NCI-H1092 treated with DMSO at 0.1 percent for 48 hours (cell line): ENCODE data around the gene BARHL1.
A peak's percentile ranks its signal among the peaks of the same experiment; 100 is the strongest.

Experiments
- DNase-seq: peaks from one replicate; lab custom pipeline; 2025; lab: John Stamatoyannopoulos, UW

BARHL1 gene

DNA sequence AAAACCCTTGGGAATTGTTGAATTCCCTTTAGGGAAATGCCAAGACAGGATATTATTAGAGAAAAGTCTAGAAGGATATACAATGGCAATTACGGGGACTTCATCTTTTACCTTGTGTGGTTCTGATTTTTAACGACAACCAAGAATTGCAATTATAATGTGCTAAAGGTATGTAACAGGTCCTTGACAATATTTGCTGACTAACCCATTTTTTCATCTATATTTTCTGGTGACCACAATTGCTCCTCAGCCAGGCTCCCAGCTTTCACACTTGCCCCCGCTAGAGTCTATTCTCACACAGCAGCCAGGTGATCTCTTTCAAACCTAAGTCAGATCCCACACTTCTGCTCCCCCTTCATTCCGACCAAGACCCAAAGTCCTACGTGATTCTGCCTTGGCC is 34.3 kb downstream of the BARHL1 start:
- no peak for DNase-seq

DNA sequence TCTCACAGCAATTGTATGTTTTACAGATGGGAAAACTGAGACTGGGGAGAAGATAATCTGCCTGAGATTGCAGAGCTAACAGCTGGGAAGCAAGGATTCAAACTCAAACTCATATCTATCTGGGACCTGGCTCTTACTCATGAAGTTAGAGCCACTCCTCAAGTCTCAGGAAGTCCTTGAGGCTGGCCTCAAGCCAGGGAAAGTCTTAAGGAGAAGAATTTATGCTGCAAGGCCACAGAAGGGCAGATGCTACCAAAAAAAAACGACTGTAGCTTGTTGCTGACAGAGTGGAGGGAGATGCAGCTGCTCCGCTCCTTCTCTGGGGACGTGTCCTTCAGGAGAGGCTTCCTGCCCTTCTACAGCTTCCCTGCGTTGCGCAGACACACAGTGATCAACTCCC is 39.8 kb downstream of the BARHL1 start:
- peak; percentile 29 for DNase-seq

DNA sequence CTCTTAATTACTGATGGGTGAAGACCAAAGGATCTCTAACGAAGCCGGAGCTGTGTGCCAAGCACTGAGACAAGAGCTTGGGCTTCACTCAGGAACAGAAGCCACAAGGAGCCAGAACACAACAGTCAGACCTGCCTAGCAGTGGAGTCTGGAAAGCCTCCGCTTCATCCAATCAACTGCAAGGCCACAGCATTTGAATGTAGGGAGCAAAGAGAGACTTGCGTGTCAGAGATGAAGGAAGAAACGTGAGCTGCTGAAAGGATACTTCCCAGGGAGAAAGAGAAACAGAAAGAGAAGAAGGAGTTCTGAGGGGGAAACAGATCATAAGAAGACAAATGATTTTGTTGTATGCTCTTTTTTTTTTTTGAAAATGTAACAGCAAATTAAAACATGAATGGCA is 43.9 kb downstream of the BARHL1 start:
- no peak for DNase-seq

DNA sequence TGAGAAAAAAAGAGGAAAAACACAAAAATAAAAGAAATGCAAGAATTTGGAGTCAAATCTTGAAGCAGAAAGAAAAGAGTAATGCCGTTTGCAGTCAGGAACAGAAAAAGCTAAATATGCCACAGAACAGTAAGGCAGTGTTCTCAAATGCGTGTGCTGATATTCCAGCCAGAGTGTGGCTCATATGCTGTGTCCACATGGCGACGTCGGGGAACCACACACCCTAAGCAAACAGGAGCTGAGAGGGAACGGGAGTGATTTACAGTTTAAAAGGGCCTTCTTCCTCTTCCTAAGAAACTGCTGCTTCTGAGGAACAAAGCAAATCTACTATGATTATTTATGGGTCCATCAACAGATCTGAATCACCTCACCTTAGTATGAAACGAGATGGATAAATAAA is 44.7 kb downstream of the BARHL1 start:
- peak; percentile 23 for DNase-seq

DNA sequence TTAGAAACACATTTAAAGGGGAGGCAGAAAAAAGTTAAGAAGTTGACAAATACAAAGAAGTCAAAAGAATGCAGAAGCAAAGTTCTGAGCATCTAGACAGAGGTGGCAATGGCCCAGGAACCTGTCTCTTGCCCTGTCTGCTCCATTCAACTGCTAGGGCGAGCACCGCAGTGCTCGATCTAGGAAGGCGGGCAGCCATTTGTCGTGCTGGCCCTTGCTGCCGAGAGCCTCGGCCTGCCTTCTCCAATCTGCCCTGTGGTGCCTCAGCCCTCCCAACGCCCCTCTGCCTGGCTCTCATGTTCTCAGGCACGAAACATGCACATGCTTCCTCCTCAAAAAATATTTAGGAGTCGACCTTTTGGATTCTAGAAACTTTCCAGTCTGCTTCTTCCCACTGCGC is 45.2 kb downstream of the BARHL1 start:
- no peak for DNase-seq

DNA sequence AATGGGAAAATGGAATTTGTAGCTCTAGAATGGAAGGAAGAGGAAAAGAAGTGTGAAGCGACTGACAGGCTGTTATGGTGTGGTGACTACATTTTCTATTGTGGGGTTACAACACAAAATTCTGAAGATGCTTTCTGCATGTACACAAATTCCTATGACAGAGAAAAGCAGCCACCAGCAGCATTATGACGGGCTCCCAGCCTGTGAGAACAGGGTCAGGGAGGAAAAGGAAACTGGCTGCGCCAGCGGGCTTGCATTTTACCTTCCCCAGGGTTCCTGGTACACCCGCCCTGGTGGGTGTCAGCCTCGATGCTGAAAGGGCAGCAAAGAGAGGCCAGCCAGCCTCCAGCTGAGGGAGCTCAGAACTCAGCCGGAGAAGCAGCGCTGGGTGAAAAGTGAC is 46.3 kb downstream of the BARHL1 start:
- DNase-seq: no peak

DNA sequence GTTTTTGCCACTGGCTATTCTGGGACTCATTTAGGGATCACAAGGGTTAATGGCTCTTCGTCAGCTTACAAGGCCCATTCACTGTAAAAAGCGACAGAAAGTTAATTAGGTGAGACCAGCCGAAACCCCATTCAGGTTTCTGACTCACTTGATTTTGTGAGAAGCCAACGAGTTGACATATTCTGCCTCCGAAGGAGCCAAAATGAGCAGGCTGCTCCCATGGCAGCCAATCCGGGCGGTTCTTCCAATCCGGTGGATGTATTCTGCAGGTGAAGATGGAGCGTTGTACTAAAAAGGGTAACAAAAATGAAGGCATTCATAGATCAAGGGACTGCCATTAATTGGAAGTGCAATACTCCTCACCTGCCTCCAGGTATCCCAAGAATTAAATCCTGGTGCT is 47.7 kb downstream of the BARHL1 start:
- DNase-seq: no peak

DNA sequence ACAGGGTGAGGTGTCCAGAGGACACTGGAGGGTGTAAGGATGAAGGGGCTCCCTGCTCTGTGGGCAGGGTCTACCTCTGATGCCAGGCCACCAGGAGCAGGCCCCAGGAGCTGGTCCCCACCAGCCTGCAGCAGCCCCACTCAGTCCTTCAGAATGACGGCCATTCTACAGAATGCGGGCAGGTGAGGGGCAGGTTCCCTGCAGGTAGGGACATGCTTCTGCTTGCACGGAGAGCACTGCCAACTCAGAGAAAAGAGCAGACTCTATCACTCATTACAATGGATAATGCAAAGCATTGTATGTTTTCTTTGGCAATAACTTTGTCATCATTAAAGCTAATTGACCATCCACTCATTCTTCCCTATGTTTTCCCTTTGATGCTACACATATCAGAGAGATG is 48.4 kb downstream of the BARHL1 start:
- DNase-seq: no peak

DNA sequence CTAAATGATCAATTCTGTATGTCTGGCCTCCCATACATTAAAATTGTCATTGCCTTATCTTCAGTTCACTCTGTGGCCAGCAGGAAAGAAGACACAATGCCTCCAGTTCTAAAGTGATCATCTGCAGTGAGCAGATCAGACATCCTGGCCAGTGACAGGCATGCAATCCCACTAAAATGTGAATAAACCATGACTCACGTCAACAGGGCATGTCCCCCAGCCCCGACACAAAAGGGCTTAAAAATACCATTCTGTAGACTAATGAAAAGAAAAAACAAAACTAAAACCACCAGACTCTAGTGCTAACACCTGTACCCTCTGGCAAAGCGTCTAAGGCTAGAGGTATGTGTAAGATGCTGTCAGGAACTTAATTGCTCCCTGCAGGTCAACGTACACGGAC is 48.9 kb downstream of the BARHL1 start:
- no peak for DNase-seq

DNA sequence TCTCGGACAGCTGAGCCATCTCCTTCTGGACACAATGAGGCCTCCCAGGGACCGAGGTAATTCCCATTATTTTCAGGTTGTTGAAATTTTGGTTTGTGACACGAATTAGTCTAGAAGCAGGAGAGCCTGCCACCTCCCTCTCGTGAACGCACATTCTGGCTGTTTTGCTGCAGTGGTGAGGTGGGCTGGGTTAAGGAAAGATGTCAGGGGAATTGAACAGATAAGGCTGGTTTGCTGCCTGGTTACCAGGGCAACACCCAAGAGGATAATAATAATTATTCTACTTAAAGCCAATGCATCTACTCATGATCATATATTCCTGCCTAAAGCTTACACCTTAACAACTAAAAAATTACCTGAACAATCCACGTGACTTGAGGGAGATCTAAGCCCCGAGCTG is 49.3 kb downstream of the BARHL1 start:
- no peak for DNase-seq

DNA sequence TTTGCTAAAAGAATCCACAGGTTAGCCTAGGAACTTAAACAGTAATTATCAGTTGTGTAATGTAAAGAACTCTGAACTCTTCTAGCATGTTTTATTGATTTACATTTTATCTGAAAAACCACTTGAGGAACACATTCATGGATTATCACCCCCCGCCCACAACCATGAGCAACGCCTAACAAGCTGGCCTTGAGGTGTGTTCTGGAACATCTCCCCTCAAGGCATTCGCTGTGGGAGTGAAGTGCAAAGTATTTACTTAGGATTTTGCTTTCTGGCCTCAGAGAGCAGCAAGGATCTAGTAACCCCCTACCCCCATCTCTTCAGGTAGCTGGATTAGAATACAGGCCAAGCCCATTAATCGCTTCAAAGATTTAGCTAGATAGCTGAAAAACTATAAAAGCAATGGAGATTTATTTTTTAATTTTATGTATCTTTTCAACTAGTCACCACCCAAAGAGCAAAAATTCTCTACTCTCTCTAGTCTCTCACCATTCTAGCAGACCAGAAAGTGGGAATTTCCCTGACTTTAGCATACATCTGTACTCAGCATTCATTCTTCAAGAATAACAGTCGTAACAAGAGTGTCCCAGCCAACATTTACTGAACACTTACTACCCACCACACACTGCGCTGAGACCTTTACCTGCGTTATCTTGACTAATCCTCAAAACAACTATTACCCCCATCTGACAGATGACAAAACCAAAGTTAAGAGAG is 50.2 kb downstream of the BARHL1 start:
- no peak for DNase-seq

DNA sequence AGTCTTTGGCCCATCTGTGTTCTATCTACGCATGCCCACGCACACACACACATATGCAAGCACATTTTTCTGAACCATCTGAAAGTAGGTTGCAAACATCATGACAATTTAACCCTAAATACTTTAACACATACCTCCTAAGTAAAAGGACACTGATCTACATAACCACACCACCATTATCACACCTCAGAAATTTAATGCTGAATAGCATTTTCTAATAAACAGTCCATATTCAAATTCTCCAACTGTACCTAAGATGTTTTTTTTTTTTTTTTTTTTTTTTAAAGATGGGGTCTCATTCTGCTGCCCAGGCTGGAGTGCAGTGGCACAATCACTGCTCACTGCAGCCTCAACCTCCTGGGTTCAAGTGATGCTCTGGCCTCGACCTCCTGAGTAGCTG is 51.9 kb downstream of the BARHL1 start:
- DNase-seq: no peak

DNA sequence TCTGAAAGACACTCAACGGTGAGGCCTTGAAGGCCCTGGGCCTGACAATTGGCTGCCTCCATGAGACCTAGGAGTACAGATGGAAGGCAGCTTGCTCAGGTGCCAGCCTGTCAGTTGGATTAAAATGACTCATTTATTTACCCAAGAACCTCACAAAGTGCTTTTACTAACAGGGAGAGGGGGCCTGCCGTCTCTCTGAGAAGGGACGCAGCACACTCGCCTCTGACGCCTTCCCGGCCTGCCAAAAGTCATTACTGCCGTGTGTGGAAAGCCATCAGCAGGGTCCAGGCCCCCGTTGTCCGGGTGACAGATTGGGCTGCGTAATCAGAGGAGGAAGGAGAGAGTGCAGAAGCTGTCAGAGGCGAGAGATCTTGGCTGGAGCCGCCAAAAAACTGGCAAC is 54.9 kb downstream of the BARHL1 start:
- DNase-seq: peak; percentile 98

DNA sequence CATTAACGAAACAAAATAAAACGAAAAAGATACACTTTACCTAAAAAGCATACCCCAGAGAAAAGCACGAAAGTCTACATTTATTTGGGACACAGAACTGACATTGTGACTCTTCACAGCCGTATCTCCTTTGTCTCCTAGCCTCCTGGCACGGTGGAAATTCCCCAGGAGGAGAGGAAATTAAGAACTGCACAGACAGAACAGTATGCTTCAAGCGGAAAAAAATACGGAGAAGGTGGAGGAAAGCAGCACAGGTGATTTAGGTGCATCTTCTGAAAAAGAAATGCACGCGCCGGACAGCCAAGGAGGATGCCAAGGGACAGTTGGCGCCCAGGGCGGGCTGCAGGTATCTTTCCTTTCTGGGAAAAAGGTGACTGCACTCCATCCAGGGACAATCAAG is 55.4 kb downstream of the BARHL1 start:
- DNase-seq: no peak

DNA sequence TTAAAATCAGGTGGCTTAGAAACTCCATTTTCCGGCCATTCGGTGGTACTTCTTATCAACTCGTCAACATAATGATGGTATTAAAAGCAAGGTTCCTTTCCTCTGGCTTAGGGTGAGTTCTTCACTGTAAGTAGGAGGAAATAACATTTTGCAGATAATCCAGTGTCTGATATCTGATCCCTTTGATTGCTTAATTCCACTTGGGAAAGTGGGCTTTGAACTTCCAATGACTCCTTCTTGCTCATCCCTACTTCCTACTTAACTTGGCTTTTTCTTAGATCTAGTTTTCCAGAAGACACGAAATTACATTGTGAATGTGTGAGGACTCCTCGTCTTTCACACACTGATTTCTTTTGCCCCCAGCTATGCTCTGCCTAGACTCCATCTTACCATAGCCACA is 55.8 kb downstream of the BARHL1 start:
- DNase-seq: peak; percentile 48

DNA sequence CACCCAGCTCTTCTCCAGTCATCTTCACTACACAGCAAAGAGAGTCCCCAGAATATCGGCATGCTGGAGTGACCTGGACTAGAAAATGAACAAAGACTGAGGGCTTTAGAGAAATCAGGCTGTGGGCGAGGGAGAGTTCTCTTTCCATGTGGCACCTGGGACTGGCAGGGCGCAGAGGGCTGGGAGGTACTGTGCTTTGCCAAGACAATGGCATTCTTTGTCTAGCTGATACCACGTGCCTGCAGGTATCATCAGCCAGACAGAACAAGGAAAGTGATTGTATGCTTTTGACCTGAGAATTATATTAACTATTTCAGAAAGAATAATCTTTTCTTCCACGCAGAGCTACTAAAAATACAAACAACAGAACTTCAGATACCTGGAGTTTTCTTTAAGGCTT is 56.9 kb downstream of the BARHL1 start:
- DNase-seq: peak; percentile 65
